ENCODE data around the gene CPSF4L. TPM values are rescaled to one million over a fixed set of nuclear protein-coding genes. Genes with fewer than 3 reads are reported as not detected.

CPSF4L gene
- total RNA-seq, 2 experiments from 2014 or later: not detected

DNA sequence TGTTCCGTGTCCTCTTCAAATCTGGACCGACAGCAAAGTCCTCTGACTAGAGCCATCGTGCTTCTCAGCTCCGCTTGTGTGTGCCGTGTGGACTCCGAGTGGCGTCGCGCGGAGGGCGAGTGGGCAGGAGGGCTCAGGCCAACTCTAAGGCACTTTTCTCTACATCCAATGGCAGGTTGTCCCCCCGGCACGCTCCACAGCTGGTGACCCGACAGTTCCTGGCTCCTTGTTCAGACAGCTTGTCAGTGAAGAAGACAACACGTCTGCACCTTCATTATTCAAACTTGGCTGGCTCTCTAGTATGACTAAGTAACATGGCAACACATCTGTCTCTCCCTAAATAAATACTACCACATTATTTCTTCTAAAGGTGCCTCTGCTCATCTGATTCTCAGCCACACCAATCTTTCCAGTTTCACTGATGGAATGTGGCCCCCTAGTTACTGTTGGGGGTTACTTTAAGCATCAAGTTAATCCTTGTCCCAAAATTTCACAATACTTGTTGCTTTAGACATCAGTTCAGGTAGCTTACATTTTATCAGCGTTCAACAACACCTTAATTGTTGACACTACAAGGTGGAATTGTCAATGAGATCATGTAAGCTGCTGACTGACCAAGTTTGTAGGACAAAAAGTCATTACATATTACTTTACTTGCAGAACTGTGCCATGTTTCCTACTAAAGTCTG, 53.4 kb downstream of the CPSF4L start:
- ChIA-PET CTCF (ENCODE audit: unreplicated experiment) (no interaction called here), POLR2A (interaction anchor here (0.9 to 1.0 kb wide), 2 partner anchors 10 to 481 kb away, joined by 3 read pairs; no protein-coding TSS in a partner anchor)
- no peak overlapping the region for H3K4me3 ChIP-seq (ENCODE audit: low read depth, low read length, poor library complexity, severe bottlenecking)
- no peaks in the 10 kb centered on the region for H3K9me3 ChIP-seq (ENCODE audit: low read length)
- no peak overlapping the region for H3K4me2 ChIP-seq (ENCODE audit: low read length)
- H4K20me1 ChIP-seq (ENCODE audit: insufficient read depth, low read length): peaks cover 7% of the 10 kb centered on the region
- TF ChIP-seq CTCF (conservative IDR thresholded peaks at IDR 0.05; ENCODE audit: low read length) (no peak), EZH2phosphoT487 (IDR thresholded peaks at IDR 0.05; ENCODE audit: borderline replicate concordance, low read depth, low read length) (no peak)
- H3K9me2 ChIP-seq (ENCODE audit: insufficient read depth, low read length): no peaks in the 10 kb centered on the region
- DNase-seq (ENCODE audit: low spot score): no peak
- no TSS peak for BruUV-seq (replicated peaks)
- intact Hi-C loops (cut with micrococcal nuclease; ENCODE audit: unreplicated experiment): no loop called here
- no peaks in the 10 kb centered on the region for H3K4me1 ChIP-seq (ENCODE audit: insufficient read depth, low read length, poor library complexity, severe bottlenecking)
- H2AFZ ChIP-seq (ENCODE audit: low read length): no peak overlapping the region
- peaks cover 5% of the 10 kb centered on the region; the same call in 1 of the 2 replicates for H3K79me2 ChIP-seq (ENCODE audit: insufficient read depth, low read depth, low read length)
- H3K27ac ChIP-seq (ENCODE audit: low read depth, low read length, poor library complexity, severe bottlenecking): no peak overlapping the region
- H3K36me3 ChIP-seq (ENCODE audit: insufficient read depth, low read length): peaks cover 81% of the 10 kb centered on the region

GRCh38 chr17:73205459-73205961, 56.2 kb downstream of the CPSF4L start:
- Histone ChIP-seq H3K9me2 (ENCODE audit: insufficient read depth, low read length) (no peaks in the 10 kb centered on the region), H3K4me3 (ENCODE audit: low read depth, low read length, poor library complexity, severe bottlenecking) (no peak overlapping the region), H3K4me1 (ENCODE audit: insufficient read depth, low read length, poor library complexity, severe bottlenecking) (no peaks in the 10 kb centered on the region), H3K9me3 (ENCODE audit: low read length) (no peaks in the 10 kb centered on the region), H3K79me2 (ENCODE audit: insufficient read depth, low read depth, low read length) (no peaks in the 10 kb centered on the region; the same call in 1 of the 2 replicates), H3K4me2 (ENCODE audit: low read length) (no peak overlapping the region), H3K36me3 (ENCODE audit: insufficient read depth, low read length) (peaks cover 94% of the 10 kb centered on the region), H4K20me1 (ENCODE audit: insufficient read depth, low read length) (peaks cover 7% of the 10 kb centered on the region), H2AFZ (ENCODE audit: low read length) (no peak overlapping the region), H3K27ac (ENCODE audit: low read depth, low read length, poor library complexity, severe bottlenecking) (no peak overlapping the region)
- intact Hi-C loops (cut with micrococcal nuclease; ENCODE audit: unreplicated experiment): no loop called here
- ChIA-PET POLR2A (interaction anchor here (1.0 kb wide), 1 partner anchor 14 kb away, joined by 3 read pairs; no protein-coding TSS in a partner anchor), CTCF (ENCODE audit: unreplicated experiment) (no interaction called here)
- BruUV-seq (replicated peaks): TSS peak; percentile 34
- no peak for TF ChIP-seq CTCF (conservative IDR thresholded peaks at IDR 0.05; ENCODE audit: low read length)
- no peak for DNase-seq (ENCODE audit: low spot score)

DNA sequence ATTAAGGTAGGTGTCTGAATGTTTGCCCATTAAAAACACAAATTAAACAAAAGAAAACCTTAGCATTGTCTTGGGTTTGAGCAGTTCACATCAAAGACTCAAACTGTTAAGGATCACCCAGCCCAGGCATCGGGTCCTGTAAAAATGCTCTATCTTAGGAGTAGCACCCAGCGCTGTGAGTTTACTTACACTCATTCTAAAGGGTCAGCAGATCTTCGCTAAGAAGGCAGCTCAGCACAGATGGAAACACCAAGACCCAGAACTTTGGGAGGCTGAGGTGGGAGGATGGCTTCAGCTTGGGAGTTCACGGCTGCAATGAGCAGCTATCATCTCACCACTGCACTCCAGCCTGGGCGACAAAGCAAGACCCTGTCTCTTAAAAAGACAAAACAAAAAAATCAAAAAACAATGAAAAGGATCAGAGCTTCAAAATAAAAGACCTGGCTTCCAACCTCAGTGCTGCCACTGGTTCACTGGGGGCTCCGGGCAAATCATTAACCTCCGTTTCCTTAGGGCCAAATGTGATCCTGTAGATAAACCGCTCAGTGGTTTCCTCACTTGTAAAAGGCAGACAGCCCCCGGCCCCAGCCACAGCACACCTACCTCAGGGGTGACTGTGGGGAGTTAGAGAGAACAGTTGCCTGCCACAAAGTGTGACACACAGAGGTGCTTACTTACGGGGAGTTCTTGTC, 57.7 kb downstream of the CPSF4L start:
- no peak for DNase-seq (ENCODE audit: low spot score)
- Histone ChIP-seq H3K79me2 (ENCODE audit: insufficient read depth, low read depth, low read length) (no peaks in the 10 kb centered on the region), H3K4me1 (ENCODE audit: insufficient read depth, low read length, poor library complexity, severe bottlenecking) (no peaks in the 10 kb centered on the region), H3K4me2 (ENCODE audit: low read length) (no peak overlapping the region), H3K4me3 (ENCODE audit: low read depth, low read length, poor library complexity, severe bottlenecking) (no peak overlapping the region), H3K36me3 (ENCODE audit: insufficient read depth, low read length) (peaks cover 96% of the 10 kb centered on the region), H4K20me1 (ENCODE audit: insufficient read depth, low read length) (no peaks in the 10 kb centered on the region), H2AFZ (ENCODE audit: low read length) (no peak overlapping the region), H3K9me3 (ENCODE audit: low read length) (no peaks in the 10 kb centered on the region), H3K27ac (ENCODE audit: low read depth, low read length, poor library complexity, severe bottlenecking) (no peak overlapping the region), H3K9me2 (ENCODE audit: insufficient read depth, low read length) (no peaks in the 10 kb centered on the region)
- intact Hi-C loops (cut with micrococcal nuclease; ENCODE audit: unreplicated experiment): no loop called here
- no TSS peak for BruUV-seq (replicated peaks)
- ChIA-PET POLR2A (no interaction called here), CTCF (ENCODE audit: unreplicated experiment) (no interaction called here)
- no peak for TF ChIP-seq CTCF (conservative IDR thresholded peaks at IDR 0.05; ENCODE audit: low read length)
- no peak for TF ChIP-seq EZH2phosphoT487 (IDR thresholded peaks at IDR 0.05; ENCODE audit: borderline replicate concordance, low read depth, low read length)

Data from OCI-LY7 (cell line).